ENCODE data around the gene PPM1F. TPM values are rescaled to one million over a fixed set of nuclear protein-coding genes. Genes with fewer than 3 reads are reported as not detected.

The PPM1F gene
- total RNA-seq, 1 donor from 2014 or later: 49.8 TPM

DNA sequence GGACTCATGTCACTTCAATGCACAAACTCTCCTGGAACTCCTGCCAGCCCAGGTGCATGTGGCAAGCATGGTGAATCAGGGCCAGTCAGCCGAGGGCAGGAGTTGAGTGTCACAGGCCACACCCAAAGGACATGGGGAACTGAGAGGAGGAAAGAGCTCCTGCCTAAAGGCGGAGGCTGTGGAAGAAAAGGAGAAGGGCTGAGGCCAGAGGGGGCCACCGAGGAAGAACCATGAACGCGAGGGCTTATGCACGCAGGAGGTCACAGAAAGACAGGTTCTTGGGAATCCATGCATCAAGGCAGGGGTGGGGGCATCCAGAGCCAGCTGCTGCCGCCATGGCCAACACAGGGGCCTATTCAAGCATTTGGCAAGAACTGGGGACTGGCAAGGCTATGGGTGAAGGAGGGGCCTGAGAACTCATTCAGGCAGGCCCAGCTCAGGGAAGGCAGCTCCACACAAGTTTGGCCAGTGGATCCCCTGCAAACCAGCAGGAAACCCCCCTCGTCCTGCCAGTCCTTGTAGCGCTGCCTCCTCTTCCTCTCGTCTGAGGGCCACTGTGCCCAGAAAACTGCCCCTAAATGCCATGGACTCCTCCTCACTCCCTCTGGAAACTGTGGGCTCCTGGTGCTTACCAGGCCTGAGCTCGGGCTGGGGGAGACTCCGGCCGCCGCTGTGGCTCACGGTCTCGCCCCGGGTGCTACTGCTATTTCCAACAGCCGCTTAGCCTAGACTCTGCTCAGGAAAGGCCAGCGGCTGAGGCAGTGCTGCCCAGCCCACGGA, 15.4 kb downstream of the PPM1F start:
- Mint-ChIP-seq H3K4me1 (peaks cover 44% of the 10 kb centered on the region), H3K9me3 (no peaks in the 10 kb centered on the region), H3K27ac (ENCODE audit: unreplicated experiment) (no peak overlapping the region), H3K27me3 (ENCODE audit: low read depth) (no peaks in the 10 kb centered on the region), H3K4me3 (peak overlapping the region; percentile 85), H3K36me3 (ENCODE audit: low read depth) (peaks cover 3% of the 10 kb centered on the region)
- no peak for TF ChIP-seq CTCF (conservative IDR thresholded peaks at IDR 0.05)
- no peak for DNase-seq (ENCODE audit: low read depth, low spot score)

DNA sequence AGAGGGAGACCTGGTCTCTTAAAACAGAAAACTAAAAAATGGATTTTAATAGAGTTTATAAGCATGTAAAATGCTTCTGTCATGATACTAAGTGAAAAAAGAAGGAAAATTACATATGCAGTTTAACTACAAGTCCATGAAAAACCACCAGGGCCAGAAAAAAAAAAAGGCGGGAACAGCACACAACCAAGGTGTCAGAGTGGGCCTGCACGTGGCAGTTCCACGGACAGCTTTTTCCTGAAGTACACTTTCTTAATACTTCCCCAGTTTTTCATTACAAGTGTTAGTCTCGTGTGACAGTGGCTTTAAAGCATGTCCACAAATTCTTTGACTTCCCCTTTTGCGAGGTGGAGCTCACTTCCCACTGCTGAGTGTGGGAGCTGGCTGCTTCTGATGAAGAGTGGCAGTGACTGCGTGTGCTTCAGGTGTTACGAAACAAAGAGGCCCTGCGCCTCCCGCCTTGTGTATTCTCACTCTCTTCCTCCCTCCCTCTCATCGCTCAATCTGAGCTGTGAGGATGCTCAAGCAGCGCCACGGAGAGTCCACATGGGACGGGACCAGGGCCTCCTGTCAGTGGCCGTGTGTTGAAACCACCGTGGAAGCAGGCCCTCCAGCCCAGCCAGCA, 16.4 kb downstream of the PPM1F start:
- Mint-ChIP-seq H3K27ac (ENCODE audit: unreplicated experiment) (no peak overlapping the region), H3K4me3 (peak overlapping the region; percentile 34), H3K9me3 (no peaks in the 10 kb centered on the region), H3K27me3 (ENCODE audit: low read depth) (no peaks in the 10 kb centered on the region), H3K4me1 (peaks cover 39% of the 10 kb centered on the region), H3K36me3 (ENCODE audit: low read depth) (peaks cover 3% of the 10 kb centered on the region)
- TF ChIP-seq CTCF (conservative IDR thresholded peaks at IDR 0.05): no peak
- no peak for DNase-seq (ENCODE audit: low read depth, low spot score)

- DNase-seq (ENCODE audit: low read depth, low spot score): no peak
- no peaks in the 10 kb centered on the region for H3K27me3 Mint-ChIP-seq (ENCODE audit: low read depth)
Measured at GRCh38 chr22:21933910-21934309, 18.7 kb downstream of the PPM1F start.

DNA sequence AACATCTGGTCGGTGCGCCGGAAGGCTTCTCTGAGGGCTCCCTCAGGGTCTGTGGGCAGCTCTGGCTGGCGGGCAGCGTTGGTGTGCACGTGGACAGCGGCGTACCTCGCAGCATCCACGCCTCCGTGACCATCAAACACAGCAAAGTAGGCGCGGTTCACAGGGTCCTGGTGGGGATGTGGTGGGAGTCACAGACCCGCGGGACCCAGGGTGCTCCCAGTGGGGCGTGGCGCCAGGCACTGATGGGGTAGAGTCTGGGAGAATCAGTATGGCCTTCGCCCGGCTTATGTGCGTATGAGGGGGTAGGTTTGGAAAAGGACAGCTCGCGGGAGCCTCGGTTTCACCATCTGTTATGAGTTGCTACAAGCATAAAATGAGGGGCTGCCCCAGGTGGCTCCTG, 19.2 kb downstream of the PPM1F start:
- H3K27me3 Mint-ChIP-seq (ENCODE audit: low read depth): no peaks in the 10 kb centered on the region
- H3K36me3 Mint-ChIP-seq (ENCODE audit: low read depth): peaks cover 3% of the 10 kb centered on the region
- H3K4me1 Mint-ChIP-seq: peaks cover 22% of the 10 kb centered on the region
- no peak overlapping the region for H3K4me3 Mint-ChIP-seq
- TF ChIP-seq CTCF (conservative IDR thresholded peaks at IDR 0.05): no peak
- no peak for DNase-seq (ENCODE audit: low read depth, low spot score)
- H3K27ac Mint-ChIP-seq (ENCODE audit: unreplicated experiment): no peak overlapping the region
- no peaks in the 10 kb centered on the region for H3K9me3 Mint-ChIP-seq

More at GRCh38 chr22:21933910-21934309, 18.7 kb downstream of the PPM1F start:
- H3K36me3 Mint-ChIP-seq (ENCODE audit: low read depth): peaks cover 3% of the 10 kb centered on the region
- no peak overlapping the region for H3K4me3 Mint-ChIP-seq
- no peak overlapping the region for H3K27ac Mint-ChIP-seq (ENCODE audit: unreplicated experiment)
- TF ChIP-seq CTCF (conservative IDR thresholded peaks at IDR 0.05): no peak
- H3K9me3 Mint-ChIP-seq: no peaks in the 10 kb centered on the region
- H3K4me1 Mint-ChIP-seq: peaks cover 23% of the 10 kb centered on the region

GRCh38 chr22:21932347-21932746, 20.3 kb downstream of the PPM1F start:
- H3K9me3 Mint-ChIP-seq: no peaks in the 10 kb centered on the region
- no peaks in the 10 kb centered on the region for H3K36me3 Mint-ChIP-seq (ENCODE audit: low read depth)
- no peaks in the 10 kb centered on the region for H3K27me3 Mint-ChIP-seq (ENCODE audit: low read depth)
- peaks cover 20% of the 10 kb centered on the region for H3K4me1 Mint-ChIP-seq
- H3K4me3 Mint-ChIP-seq: no peak overlapping the region
- no peak overlapping the region for H3K27ac Mint-ChIP-seq (ENCODE audit: unreplicated experiment)
- no peak for TF ChIP-seq CTCF (conservative IDR thresholded peaks at IDR 0.05)
- DNase-seq (ENCODE audit: low read depth, low spot score): no peak
